GM23338 (cell line): Measurements from ENCODE around the gene FYN. TPM values are rescaled to one million over a fixed set of nuclear protein-coding genes. Genes with fewer than 3 reads are reported as not detected.

ENCODE experiments used
- ATAC-seq: fragments of 200-7000 bp; cut with Tn5 transposase; 3 replicates; pipeline ENCODE4 v1.9.1; 2020
- DNase-seq: peaks from one replicate; pipeline ENCODE4 v3.0.0-alpha.2; 2015; ENCODE audit warnings: low spot score
- H2AFZ ChIP-seq: fragments of 200-600 bp; sonication (generic); 2 replicates; pipeline ENCODE4 v1.8.0; 2016; ENCODE audit warnings: antibody characterized with exemption, mild to moderate bottlenecking, moderate library complexity
- H3F3A ChIP-seq: fragments of 200-600 bp; sonication (generic); replicated peaks from 2 replicates; pipeline ENCODE4 v1.8.0; 2017; ENCODE audit warnings: antibody characterized with exemption, mixed run types, low read depth
- H3K27ac ChIP-seq: fragments of 200-600 bp; sonication (generic); 2 replicates; pipeline ENCODE4 v1.6.1; 2016; ENCODE audit warnings: low read depth
- H3K27me3 ChIP-seq: fragments of 200-600 bp; sonication (generic); 2 replicates; pipeline ENCODE4 v1.8.0; 2016; ENCODE audit warnings: mild to moderate bottlenecking, mixed run types, moderate library complexity; ENCODE audit not compliant: insufficient read depth
- H3K36me3 ChIP-seq: fragments of 200-600 bp; sonication (generic); 2 replicates; pipeline ENCODE4 v1.8.0; 2016; ENCODE audit warnings: mild to moderate bottlenecking; ENCODE audit not compliant: insufficient read depth
- H3K4me1 ChIP-seq: fragments of 200-600 bp; sonication (generic); 2 replicates; pipeline ENCODE4 v1.8.0; 2016; ENCODE audit warnings: mild to moderate bottlenecking, moderate library complexity; ENCODE audit not compliant: insufficient read depth
- H3K4me2 ChIP-seq: fragments of 200-600 bp; sonication (generic); 2 replicates; pipeline ENCODE4 v1.7.1; 2017; ENCODE audit warnings: mixed run types
- H3K4me3 ChIP-seq: fragments of 200-600 bp; sonication (generic); 2 replicates; pipeline ENCODE4 v1.6.1; 2016; ENCODE audit warnings: mixed run types
- H3K79me2 ChIP-seq: fragments of 200-600 bp; sonication (generic); replicated peaks from 2 replicates; pipeline ENCODE4 v1.8.0; 2017; ENCODE audit warnings: mild to moderate bottlenecking; ENCODE audit not compliant: insufficient read depth
- H3K9me2 ChIP-seq: fragments of 200-600 bp; sonication (generic); 2 replicates; pipeline ENCODE4 v1.8.0; 2017; ENCODE audit not compliant: insufficient read depth
- H4K20me1 ChIP-seq: fragments of 200-600 bp; sonication (generic); replicated peaks from 2 replicates; pipeline ENCODE4 v1.8.0; 2017; ENCODE audit warnings: mild to moderate bottlenecking; ENCODE audit not compliant: insufficient read depth
- H3K27ac Mint-ChIP-seq: 2 replicates; pipeline ENCODE4 v1.8.0; 2020; ENCODE audit warnings: inconsistent platforms, mild to moderate bottlenecking, moderate library complexity, mixed read lengths
- H3K27me3 Mint-ChIP-seq: 3 replicates; pipeline ENCODE4 v1.8.0; 2022; ENCODE audit warnings: low read depth, mild to moderate bottlenecking, moderate library complexity, mixed read lengths, inconsistent platforms; ENCODE audit not compliant: insufficient read depth, poor library complexity
- H3K36me3 Mint-ChIP-seq: 3 replicates; pipeline ENCODE4 v1.8.0; 2021; ENCODE audit warnings: low read depth, mild to moderate bottlenecking, inconsistent platforms, moderate library complexity, mixed read lengths
- H3K4me1 Mint-ChIP-seq: 3 replicates; pipeline ENCODE4 v1.8.0; 2020; ENCODE audit warnings: mild to moderate bottlenecking, inconsistent platforms, mixed read lengths
- H3K4me3 Mint-ChIP-seq: 3 replicates; pipeline ENCODE4 v1.8.0; 2021; ENCODE audit warnings: moderate library complexity, mild to moderate bottlenecking, inconsistent platforms, mixed read lengths
- H3K9me3 Mint-ChIP-seq: 3 replicates; pipeline ENCODE4 v1.8.0; 2020; ENCODE audit warnings: moderate library complexity, mild to moderate bottlenecking, inconsistent platforms, mixed read lengths
- ETS1 ChIP-seq: IDR thresholded peaks from 2 replicates; pipeline ENCODE4 v1.6.1; 2016; ENCODE audit warnings: antibody characterized with exemption
- POLR2AphosphoS5 ChIP-seq: IDR thresholded peaks from 2 replicates; pipeline ENCODE4 v1.6.1; 2016; ENCODE audit warnings: antibody characterized with exemption, low read depth
- ZNF114 ChIP-seq: fragments of 250-450 bp; sonication (Bioruptor Pico); IDR thresholded peaks from 2 replicates; pipeline ENCODE4 v1.5.0; 2020; ENCODE audit warnings: mild to moderate bottlenecking, moderate library complexity
- polyA plus RNA-seq: library from polyadenylated mRNA; unstranded; fragments of >200 nt; fragmentation: Nextera tagmentation; extraction: Ambion mirVana; gene quantifications from 2 replicates; pipeline ENCODE4 v1.2.1, GENCODE V29; 2016
- total RNA-seq: library from RNA; depleted of rRNA; stranded (reverse); fragments of >200 nt; shearing (Covaris generic); gene quantifications from 2 replicates; pipeline ENCODE4 v1.2.3, GENCODE V29; 2014
- TF ChIP-seq, protein P1 (sequence below): fragments of 250-450 bp; sonication (Bioruptor Pico); IDR thresholded peaks from 2 replicates; pipeline ENCODE4 v1.5.0; 2020; ENCODE audit warnings: mild to moderate bottlenecking, moderate library complexity

The FYN gene
- total and polyA plus RNA-seq, 2 experiments from 2014 or later: 46.8 to 143 TPM

- TF ChIP-seq, protein P1, sequence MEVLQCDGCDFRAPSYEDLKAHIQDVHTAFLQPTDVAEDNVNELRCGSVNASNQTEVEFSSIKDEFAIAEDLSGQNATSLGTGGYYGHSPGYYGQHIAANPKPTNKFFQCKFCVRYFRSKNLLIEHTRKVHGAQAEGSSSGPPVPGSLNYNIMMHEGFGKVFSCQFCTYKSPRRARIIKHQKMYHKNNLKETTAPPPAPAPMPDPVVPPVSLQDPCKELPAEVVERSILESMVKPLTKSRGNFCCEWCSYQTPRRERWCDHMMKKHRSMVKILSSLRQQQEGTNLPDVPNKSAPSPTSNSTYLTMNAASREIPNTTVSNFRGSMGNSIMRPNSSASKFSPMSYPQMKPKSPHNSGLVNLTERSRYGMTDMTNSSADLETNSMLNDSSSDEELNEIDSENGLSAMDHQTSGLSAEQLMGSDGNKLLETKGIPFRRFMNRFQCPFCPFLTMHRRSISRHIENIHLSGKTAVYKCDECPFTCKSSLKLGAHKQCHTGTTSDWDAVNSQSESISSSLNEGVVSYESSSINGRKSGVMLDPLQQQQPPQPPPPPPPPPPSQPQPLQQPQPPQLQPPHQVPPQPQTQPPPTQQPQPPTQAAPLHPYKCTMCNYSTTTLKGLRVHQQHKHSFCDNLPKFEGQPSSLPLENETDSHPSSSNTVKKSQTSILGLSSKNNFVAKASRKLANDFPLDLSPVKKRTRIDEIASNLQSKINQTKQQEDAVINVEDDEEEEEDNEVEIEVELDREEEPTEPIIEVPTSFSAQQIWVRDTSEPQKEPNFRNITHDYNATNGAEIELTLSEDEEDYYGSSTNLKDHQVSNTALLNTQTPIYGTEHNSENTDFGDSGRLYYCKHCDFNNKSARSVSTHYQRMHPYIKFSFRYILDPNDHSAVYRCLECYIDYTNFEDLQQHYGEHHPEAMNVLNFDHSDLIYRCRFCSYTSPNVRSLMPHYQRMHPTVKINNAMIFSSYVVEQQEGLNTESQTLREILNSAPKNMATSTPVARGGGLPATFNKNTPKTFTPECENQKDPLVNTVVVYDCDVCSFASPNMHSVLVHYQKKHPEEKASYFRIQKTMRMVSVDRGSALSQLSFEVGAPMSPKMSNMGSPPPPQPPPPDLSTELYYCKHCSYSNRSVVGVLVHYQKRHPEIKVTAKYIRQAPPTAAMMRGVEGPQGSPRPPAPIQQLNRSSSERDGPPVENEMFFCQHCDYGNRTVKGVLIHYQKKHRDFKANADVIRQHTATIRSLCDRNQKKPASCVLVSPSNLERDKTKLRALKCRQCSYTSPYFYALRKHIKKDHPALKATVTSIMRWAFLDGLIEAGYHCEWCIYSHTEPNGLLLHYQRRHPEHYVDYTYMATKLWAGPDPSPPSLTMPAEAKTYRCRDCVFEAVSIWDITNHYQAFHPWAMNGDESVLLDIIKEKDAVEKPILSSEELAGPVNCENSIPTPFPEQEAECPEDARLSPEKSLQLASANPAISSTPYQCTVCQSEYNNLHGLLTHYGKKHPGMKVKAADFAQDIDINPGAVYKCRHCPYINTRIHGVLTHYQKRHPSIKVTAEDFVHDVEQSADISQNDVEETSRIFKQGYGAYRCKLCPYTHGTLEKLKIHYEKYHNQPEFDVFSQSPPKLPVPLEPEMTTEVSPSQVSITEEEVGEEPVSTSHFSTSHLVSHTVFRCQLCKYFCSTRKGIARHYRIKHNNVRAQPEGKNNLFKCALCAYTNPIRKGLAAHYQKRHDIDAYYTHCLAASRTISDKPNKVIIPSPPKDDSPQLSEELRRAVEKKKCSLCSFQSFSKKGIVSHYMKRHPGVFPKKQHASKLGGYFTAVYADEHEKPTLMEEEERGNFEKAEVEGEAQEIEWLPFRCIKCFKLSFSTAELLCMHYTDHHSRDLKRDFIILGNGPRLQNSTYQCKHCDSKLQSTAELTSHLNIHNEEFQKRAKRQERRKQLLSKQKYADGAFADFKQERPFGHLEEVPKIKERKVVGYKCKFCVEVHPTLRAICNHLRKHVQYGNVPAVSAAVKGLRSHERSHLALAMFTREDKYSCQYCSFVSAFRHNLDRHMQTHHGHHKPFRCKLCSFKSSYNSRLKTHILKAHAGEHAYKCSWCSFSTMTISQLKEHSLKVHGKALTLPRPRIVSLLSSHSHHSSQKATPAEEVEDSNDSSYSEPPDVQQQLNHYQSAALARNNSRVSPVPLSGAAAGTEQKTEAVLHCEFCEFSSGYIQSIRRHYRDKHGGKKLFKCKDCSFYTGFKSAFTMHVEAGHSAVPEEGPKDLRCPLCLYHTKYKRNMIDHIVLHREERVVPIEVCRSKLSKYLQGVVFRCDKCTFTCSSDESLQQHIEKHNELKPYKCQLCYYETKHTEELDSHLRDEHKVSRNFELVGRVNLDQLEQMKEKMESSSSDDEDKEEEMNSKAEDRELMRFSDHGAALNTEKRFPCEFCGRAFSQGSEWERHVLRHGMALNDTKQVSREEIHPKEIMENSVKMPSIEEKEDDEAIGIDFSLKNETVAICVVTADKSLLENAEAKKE (CRISPR knock-in tag): no peak
These were observed 26.5 kb downstream of the FYN start (continued) for GRCh38 chr6:111846492-111847409.

DNA sequence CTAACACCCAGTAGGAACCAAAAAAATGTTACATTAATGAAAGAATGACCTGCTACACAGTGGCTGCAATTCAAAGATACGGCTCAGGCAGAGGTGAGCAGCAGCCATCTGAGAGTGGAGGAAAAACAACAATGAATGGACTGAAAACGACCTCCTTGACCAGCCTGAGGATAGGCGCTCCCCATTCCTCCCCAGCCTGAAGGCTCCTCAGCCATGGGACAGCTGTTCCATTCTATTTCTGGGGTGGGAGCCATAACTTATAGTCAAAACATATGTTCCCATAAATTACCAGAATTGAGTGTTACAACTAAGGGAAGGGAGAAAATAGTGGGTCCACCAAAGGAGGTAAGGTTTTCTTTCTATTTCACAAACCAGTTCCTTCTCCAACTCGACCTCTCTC is 27.2 kb downstream of the FYN start:
- Histone ChIP-seq H3F3A (peaks cover 3% of the 10 kb centered on the region; the same call in 1 of the 2 replicates), H4K20me1 (peaks cover 10% of the 10 kb centered on the region)
- no peak overlapping the region for H3K4me3 Mint-ChIP-seq

More for the DNA sequence above, 27.2 kb downstream of the FYN start:
- ATAC-seq (no peak), DNase-seq (no peak)
- peaks cover 61% of the 10 kb centered on the region for H3K4me1 Mint-ChIP-seq
- H2AFZ ChIP-seq: no peak overlapping the region
- no peaks in the 10 kb centered on the region; the same call in 2 of the 3 replicates for H3K36me3 Mint-ChIP-seq
- H3K9me2 ChIP-seq: no peaks in the 10 kb centered on the region
- H3K27me3 Mint-ChIP-seq: peaks cover 4% of the 10 kb centered on the region
- no peak for TF ChIP-seq ETS1
- no peak for TF ChIP-seq POLR2AphosphoS5
- TF ChIP-seq ZNF114 (CRISPR knock-in tag): no peak
- no peak overlapping the region for H3K27ac Mint-ChIP-seq
- peaks cover 58% of the 10 kb centered on the region for H3K79me2 ChIP-seq
- peaks cover 74% of the 10 kb centered on the region for H3K4me1 ChIP-seq
- no peaks in the 10 kb centered on the region for H3K9me3 Mint-ChIP-seq
- no peaks in the 10 kb centered on the region for H3K27me3 ChIP-seq
- H3K36me3 ChIP-seq: no peaks in the 10 kb centered on the region
- 0 out of 2 replicates have a peak overlapping the region, but pooled peaks have one; percentile 29 for H3K4me2 ChIP-seq
- no peak overlapping the region for H3K4me3 ChIP-seq
- H3K27ac ChIP-seq: no peak overlapping the region
